HG03457 (cell line): Measurements from ENCODE around the gene PRG2.

Source experiments
- ATAC-seq: cut with Tn5 transposase; IDR thresholded peaks from one replicate; pipeline ENCODE4 v1.9.1; 2021; ENCODE audit warnings: moderate number of reproducible peaks; ENCODE audit not compliant: unreplicated experiment

PRG2 gene

DNA sequence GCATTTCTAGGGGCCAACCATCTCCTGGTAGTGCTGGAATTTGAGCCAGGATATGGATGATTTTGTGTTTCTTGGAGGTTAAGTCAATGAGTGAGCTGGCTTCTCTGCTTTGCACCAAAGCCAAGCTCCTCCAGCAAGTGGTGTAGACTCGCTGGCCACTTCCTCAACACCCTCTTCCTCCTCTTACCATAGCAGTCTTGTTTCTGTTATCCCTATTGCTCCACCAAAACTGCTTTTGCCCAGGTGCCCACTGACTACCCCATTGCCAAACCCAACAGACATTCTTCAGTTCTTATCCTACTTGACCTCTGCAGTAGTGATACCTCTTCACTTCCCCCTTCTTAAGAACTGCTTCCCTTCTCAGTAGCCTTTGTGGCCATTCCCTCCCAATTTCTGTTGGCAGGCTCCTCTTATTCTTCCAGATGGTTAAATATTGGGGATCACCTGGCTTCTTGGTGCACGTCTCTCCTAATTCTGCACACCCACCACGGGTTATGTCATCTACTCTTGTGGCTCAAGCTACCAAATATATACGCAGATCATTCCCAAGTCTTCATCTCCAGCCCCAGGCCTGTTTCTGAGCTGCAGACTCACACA lies 7.0 kb upstream of the PRG2 start:
- ATAC-seq, result no peak

DNA sequence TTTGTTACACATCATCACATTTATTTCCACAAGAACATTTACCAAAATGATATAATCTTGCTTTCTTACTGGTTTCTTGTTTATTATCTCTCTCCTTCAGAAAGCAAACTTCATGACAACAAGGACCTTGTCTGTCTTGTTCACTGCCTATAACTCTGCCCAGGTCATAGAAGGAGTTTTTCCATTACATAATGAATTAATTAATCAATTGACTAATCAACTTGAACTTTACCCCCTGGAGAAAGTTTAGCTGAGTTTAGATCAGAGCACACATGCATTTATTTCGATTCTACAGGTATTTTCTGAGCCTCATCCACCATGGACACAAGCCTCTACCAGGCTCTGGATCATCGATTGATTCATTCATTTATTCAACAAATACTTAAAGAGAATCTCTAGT lies 6.3 kb upstream of the PRG2 start:
- no peak for ATAC-seq

DNA sequence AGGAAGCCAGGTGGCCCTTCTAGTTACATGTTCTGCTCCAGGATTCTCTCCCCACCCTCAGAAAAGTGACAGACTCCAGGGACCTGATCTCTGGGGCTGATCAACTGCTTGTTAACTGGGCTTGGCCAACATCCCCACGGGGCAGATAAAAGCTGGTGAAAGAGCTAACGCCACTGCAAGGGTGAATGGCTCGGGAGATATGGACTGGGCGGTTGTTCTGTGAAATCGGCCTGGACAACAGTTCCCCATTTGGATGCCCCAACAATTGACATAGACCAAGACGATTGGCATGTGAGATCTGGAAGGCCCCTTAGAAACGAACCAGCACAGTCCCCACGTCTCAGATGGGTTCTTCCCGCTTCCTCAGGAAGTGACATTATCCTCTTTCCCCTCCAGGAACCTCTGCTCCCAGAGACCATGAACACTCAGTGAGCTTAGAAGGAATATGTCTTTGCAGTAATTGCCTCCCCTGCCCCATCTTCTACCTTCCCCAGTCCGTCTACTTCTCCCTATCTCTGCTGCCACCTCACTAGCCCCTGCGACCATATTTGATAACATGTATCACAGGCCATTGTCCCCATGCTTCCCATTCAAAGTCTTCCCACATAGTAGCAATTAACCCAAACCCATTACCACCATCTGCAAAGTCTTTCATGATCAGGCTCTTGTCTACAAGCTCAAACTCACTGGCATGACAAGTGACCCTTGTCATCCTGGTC lies 5.6 kb upstream of the PRG2 start:
- no peak for ATAC-seq

DNA sequence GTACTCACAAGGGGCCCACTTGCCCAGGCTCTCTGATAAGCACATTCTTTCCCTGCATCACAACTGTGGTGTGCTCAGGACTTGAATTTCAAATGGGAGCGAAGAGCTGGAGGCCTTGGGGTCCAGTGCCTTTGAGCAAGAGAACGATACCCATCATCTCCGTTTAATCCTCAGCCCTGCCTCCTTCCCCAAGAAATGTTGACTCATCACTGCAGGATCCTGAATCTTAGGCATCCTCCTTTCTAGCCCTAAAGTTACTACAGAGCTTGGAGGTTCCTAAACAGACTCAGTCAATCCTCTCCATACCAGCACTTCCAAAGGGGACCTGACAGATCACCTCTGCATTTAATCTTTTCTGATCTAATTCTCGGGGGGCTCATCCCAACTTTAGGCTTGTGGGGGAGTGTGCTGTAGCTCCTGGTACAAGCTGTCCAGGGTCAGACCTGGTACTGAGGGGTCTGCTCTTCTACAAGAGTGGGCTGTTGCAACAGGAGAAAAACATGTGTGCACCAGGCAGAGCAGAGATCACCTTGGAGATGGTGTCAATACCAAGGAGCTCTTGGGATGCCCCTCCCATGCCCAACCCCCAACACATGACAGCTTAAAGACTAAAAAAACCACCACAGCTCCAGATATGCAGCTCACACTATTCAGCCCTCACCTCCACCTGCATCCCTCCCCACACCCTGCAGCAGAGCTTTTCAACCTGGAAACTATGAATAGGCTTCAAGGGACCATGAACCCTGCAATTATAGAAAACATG lies 3.9 kb upstream of the PRG2 start:
- no peak for ATAC-seq

DNA sequence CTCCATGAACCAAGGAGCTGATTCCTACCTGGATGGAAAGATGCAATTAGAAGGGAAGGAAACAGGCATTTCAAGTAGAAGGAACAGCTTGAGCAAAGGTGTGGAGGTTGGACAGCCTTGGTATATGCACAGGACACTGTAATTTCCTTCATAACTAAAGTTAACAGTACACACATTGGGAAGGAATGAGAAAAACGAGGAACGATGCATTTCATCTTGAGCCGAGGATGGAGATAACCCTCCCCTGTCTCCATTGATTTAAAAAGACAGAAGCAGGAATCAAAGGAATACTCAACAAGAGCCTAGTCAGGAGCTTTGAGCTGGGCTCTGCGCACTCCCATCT lies 2.3 kb upstream of the PRG2 start:
- ATAC-seq, result no peak

DNA sequence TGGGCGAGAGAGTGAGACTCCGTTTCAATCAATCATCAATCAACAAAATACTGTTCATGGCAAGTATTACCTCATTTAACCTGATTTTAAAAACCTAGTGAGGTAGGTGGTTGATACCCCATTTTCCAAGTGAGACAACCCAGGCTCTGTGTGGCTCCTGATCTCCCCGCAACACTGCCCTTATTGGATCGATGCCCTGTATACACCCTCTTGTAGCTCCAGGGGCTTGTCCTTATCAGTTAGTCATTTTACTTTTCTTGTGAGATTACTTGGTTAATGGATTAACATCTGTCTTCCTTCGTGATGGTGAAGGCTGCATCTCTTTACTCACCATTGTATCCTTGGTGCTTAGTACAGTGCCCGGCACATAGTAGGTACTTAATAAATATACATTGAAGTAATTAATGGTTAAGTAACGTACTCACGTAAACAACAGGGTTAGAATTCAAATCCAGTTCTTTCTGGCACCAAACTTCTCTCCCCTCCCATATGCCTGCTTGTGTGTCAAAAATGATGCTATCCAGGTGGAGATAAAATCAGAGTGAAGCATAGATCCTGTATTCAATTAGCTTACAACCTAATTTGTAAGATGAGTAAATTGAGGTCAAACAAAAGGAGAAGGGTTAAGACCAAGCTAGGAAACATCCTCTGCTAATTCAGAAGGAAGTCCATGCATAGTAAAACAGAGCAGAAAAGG lies 1.8 kb upstream of the PRG2 start:
- no peak for ATAC-seq

DNA sequence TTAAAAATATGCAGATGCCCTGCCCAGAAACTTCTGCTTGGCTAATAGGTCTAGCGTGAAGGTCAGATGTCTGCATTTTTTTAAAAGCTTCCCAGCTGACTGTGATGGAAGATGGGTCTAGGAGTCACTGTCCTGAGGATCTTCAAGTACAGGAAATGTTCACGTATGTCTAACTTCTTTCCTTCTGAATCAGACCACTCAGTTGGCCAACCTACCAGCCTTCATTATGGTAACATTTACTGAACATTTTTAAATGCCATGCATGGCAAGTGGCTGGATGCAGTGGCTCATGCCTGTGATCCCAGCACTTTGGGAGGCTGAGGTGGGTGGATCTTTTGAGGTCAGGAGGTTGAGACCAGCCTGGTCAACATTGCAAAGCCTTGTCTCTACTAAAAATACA lies 1.1 kb upstream of the PRG2 start:
- no peak for ATAC-seq

DNA sequence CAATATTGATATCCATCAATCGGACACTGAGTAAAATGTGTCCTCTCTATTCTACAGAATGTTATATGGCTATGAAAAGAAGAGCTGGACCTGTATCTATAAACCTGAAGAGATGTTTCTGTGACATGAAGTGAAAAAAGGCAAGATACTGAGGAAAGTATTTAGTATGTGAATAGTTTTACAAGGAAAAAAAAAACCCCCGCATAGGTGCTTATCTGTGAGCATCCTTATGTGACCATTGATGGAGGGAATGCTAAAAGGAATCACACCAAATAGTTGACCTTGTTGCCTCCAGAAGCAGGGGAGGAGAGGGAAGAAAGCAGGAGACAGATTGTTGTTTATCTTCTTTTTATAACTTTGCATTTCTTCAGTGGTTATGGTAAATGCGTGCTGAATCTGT lies 661 bp upstream of the PRG2 start:
- ATAC-seq, result no peak

DNA sequence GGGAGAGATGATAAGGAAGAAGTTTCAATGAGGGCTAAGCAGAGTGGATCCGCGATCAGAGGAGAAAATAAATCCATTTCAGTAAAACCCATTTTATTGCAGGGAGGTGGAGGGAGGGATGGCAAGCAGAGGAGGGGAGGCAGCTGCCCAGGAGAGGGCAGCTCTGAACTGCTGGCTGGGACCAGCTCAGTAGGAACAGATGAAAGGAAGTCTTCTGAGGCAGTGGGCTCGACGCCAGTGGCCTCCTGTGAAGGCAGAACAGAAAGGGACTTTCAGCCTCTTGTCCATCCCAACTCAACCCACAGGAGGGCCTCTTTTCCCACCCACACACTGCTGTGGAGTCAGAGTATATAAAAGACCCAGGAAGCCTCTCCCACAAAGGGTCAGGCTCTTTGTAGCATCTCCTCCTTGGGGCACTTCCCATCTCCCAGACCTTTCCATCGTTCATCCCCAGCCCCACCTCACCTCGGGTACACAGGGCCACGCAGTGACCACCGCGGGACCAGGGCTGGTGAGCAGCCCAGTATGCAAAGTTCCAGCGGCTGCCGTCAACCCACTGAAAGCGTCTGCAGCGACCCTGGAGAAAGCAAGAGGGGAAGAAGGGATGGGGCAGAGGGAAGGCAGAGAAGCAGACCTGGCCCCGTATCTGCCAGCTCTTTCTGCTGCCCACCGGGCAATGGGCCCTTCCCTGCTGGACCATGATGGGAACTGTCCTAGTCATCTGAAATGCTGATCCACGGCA lies 3.0 kb downstream of the PRG2 start:
- no peak for ATAC-seq

DNA sequence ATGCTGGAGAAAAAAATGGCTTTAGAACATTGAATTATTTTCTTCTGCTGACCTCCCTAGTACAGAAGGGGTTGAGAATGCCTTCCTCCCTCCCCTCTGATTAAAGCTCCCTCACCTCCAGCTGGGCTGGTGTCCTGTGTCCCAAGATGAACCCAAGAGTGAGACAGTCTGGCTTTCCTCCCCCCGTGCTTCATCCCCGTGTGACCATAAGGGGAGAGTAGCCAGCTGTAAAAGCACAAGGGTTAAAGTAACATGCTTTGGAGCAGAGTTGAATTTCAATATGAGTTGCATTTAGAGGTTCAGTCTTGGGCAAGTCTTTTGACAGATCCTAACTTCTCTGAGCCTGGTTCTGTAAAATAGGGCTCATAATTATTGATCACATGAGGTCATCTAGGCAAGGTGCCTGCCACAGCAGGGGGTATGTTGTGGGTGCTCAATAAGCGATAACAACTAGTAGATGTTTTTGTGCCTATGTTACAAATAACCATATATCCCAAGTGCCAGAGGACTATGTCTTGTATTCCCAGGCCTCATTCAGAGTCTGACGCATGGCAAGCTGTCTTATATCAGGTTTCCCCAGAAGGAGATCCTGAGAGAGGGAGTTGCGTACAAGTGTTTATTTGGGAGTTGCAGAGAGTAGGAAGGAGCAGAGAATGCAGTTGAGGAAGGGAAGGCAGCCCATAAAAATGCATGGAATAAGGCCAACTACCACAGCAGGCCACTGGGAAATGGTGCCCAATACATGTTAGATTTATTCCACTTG lies 4.1 kb downstream of the PRG2 start:
- ATAC-seq, result no peak

DNA sequence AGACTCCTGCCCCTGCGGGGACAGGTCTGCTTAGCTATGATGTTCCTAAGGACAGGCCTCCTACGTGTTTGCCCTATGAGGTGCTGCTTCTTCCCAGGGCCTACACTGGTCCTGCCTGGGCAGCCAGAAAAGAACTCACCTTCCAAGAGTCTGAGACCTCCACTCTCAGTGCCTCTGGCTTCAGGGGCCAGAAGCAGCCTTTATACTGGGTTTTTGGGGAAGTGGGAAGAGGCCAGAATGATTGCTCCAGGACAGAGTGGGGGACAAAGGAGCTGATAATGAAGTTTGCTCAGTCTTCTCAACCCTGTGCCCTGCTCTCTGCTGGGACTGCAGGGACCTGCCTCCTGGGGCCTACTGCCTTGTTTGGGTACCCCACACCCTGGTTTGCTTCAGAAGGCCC lies 9.5 kb downstream of the PRG2 start, which contains the start of gene PRG3:
Gene PRG3 (minus strand): TSS at position 176 of the 400 bp plus-strand sequence. CDS start 442 bp downstream, outside the sequence.
- no peak for ATAC-seq

DNA sequence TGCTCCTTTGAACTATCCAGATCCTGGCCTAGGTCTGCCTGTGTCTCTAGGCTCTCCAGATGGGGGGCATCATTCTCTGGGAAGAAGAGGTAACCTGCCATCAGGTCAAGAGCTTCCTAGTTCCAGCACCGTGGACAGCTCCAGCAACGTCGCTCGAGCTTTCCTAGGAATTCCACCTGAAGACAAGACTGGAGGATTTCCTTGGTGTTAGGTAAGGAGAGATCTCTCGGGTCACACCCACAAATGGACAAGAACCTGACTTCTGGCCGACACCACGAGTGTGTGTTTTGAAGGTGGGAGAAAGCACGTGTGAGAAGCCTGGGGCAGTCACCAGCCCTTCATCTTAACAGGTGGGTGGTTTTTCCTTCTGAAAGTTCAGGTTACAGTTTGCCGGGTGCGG lies 10.7 kb downstream of the PRG2 start:
- ATAC-seq, result no peak

DNA sequence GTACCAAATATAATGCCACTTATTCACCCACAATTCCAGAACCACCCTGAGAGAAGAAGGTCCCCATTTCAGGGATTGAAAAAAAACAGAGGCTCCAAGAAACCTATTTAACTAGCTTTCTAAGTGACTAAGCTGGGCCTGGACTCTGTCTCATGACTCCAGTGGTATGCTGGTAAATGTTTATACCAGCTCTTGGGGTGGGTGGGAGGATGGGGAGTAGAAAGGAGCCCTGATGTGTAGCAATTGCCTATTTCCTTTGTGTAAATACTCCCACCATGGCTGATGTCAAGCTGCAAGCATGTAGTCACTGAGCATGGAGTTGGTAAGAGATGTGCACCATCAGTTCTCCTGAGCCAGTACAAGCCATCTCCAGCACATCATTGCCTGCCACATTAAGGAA lies 12.3 kb downstream of the PRG2 start:
- no peak for ATAC-seq

DNA sequence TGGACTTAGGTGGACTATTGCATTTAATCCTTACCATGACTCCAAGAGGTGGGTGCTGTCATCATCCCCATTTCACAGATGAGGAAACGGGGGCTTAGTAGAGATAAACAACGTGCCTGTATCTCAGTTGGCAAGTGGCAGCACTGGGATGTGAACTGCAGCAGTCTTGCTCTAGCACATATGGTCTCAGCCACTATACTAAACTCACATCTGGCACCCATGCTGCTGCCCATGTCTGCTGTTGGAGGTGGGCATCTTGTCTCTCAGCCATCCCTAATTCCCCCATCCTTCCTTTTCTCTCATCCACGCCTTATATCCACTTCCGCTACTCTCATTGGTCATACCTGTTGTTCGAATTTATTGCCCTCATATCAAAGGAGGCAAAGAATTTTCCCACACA lies 13.3 kb downstream of the PRG2 start:
- ATAC-seq, result no peak

DNA sequence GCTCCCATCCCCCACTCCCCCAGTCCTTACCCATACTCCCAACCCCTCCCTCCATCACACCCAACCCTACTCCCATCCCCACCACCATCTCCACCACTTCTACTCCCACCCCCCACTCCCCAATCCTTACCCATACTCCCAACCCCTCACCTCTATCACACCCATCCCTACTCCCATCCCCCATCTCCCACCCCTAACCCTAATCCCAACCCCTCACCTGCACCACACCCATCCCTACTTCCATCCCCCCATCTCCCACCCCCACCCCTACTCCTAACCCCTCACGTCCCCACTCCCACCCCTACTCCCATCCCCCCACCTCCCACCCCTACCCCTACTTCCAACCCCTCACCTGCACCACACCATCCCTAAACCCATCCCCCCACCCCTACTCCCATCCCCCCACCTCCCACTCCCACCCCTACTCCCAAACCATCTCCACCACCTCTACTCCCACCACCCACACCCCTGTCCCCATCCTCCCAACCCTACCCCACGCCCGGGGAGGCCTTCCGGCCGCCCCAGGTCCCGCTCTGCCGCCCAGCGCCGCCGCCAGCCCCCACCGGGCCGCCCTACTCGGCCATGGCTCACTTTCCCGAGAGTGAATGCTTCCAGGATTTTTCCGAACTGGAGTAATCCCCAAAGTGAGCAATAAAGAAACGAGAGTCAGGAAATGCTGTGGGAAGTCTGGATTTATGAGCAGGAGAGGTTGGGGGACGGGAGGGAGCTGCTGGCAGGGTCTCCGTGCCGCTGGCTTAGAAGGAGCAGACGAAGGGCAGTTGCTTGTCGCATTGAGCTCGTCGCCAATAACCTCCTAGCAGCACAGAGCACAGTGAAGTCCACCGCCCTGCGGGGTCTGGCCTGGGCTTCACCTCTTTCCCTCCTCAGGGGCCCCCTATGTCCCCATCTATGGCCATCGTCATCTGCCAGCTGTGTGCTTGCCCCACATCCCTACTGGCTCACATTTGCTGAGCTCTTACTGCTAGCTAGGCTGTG lies 14.1 kb downstream of the PRG2 start:
- no peak for ATAC-seq

DNA sequence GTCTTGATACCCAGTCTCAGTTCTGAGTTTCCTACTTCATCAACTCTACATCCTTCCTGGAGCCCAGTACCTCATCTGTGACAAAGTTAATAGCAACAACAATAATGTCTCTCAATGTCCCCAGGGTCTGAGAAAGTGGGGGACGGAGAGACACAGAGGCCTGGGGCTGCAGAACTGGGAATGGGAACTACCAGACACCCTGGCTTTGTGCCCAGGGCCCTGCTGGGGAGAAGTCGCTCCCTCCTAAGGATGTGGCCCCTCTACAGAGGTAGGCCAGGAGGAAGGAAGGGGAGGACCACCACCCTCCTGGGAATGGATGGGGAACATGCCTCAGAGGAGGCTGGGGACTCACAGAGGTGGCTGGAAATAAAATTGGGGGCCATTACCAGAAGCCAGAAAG lies 15.0 kb downstream of the PRG2 start:
- no peak for ATAC-seq

DNA sequence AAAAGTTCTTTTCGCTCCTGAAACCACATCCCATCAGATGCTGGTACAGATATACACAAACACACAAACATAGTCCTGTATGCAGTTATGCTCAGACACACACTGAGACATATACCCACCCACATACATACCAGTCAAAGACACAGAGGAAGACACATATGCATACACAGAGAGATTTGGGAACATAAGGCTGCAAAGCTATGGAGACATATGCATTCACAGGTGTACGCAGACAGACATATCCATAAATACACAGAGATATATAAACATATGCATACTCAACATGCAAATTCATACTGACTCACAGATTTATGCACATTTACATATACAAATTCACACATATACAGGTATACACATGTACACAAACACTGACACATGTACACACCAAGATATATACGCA lies 15.5 kb downstream of the PRG2 start:
- no peak for ATAC-seq

DNA sequence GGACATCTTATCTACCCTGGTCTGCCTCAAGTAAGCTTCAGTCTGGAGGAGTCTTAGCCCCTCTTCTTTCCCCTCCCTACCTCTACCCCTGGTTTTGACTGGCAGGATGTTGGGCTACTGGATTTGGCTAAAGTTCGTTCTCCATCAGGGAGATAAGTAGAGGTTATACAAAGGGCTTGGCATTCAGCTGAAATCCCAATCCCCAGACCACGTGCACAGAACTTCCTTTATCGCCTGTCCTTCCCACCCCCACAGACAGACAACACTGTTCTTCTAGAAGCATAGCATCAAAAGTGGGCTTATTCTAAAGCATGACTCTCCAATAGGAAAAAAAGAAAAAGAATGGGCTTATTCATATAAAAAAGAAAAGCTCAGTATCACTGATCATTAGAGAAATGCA lies 17.3 kb downstream of the PRG2 start:
- no peak for ATAC-seq

DNA sequence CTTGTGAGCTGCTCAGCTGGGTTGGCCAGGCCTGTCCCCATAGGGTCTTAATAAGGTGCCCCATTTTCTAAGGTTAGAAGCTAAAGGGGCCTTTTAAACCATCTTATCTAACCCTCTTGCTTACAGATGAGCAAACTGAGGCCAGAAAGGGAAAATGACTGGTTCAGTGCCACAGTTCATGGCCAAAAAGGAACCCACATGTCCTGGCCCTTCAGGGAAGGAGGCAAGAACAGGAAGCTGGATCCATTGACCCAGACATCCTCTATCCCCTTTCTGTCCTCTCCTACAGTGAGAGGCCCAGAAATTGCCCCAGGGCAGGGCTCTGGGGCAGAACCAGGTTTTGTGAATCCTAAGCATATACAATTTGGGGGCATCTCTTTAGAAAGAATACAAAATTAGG lies 19.5 kb downstream of the PRG2 start:
- no peak for ATAC-seq
